OCI-LY7 (cell line): Measurements from ENCODE around the gene CSNK1D.

Source experiments
- CTCF ChIP-seq: fragments of 200-600 bp; sonication (generic); conservative IDR thresholded peaks from 2 replicates; pipeline ENCODE4 v1.5.1; 2014; ENCODE audit warnings: mild to moderate bottlenecking, antibody characterized with exemption, low read length, moderate library complexity, mixed read lengths
- EZH2phosphoT487 ChIP-seq: fragments of 200-600 bp; sonication (generic); IDR thresholded peaks from 2 replicates; pipeline ENCODE4 v1.6.1; 2018; ENCODE audit warnings: low read depth, borderline replicate concordance, mild to moderate bottlenecking, mixed run types, antibody characterized with exemption, low read length, moderate library complexity, mixed read lengths

GRCh38 chr17:82219753-82220709 lies 53.5 kb downstream of the CSNK1D start:
- TF ChIP-seq CTCF (no peak), EZH2phosphoT487 (no peak)
